ENCODE measurements around the gene ARHGEF40.

- TF ChIP-seq, protein P1, sequence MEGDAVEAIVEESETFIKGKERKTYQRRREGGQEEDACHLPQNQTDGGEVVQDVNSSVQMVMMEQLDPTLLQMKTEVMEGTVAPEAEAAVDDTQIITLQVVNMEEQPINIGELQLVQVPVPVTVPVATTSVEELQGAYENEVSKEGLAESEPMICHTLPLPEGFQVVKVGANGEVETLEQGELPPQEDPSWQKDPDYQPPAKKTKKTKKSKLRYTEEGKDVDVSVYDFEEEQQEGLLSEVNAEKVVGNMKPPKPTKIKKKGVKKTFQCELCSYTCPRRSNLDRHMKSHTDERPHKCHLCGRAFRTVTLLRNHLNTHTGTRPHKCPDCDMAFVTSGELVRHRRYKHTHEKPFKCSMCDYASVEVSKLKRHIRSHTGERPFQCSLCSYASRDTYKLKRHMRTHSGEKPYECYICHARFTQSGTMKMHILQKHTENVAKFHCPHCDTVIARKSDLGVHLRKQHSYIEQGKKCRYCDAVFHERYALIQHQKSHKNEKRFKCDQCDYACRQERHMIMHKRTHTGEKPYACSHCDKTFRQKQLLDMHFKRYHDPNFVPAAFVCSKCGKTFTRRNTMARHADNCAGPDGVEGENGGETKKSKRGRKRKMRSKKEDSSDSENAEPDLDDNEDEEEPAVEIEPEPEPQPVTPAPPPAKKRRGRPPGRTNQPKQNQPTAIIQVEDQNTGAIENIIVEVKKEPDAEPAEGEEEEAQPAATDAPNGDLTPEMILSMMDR (IDR thresholded peaks at IDR 0.05) = no peak
- TF ChIP-seq POLR2AphosphoS5 (IDR thresholded peaks at IDR 0.05) (no peak), POLR2A (IDR thresholded peaks at IDR 0.05) (no peak)
These were observed 25.5 kb downstream of the ARHGEF40 start for GRCh38 chr14:21095430-21096205.
